Femur (tissue), 1 donor: ENCODE measurements around the gene CTDSPL2.
"Not testable (repeated sequence)": the region's sequence is repeated elsewhere in the genome, so short reads cannot be mapped to it uniquely, and the experiment has no call there.

Experiments
- DNase-seq: peaks from one replicate; pipeline ENCODE4 v3.0.0-alpha.2; 2017

CTDSPL2 gene

GRCh38 chr15:44541282-44541958 lies 114.0 kb downstream of the CTDSPL2 start:
- DNase-seq: no peak

DNA sequence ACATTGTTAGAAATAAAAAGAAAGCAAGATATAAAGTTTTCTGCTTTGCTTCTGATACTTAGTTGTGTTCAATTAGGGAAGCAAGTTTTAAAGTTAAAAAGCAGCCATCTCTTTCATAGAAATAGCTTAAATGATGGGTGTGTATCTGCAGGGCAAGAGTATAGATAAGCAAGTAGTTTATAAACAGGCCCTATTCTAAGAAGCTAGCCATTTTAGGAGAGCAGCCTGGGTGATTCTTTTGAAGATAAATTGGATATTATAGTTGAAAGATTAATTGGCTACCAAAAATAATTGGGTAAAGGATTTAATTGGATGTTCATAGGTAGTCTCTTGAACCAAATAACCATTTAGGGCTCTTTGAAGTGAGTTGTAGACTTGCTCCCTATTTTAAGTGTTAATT lies 115.2 kb downstream of the CTDSPL2 start:
- DNase-seq: no peak

GRCh38 chr15:44544745-44545144 lies 117.3 kb downstream of the CTDSPL2 start:
- DNase-seq: not testable (repeated sequence)

DNA sequence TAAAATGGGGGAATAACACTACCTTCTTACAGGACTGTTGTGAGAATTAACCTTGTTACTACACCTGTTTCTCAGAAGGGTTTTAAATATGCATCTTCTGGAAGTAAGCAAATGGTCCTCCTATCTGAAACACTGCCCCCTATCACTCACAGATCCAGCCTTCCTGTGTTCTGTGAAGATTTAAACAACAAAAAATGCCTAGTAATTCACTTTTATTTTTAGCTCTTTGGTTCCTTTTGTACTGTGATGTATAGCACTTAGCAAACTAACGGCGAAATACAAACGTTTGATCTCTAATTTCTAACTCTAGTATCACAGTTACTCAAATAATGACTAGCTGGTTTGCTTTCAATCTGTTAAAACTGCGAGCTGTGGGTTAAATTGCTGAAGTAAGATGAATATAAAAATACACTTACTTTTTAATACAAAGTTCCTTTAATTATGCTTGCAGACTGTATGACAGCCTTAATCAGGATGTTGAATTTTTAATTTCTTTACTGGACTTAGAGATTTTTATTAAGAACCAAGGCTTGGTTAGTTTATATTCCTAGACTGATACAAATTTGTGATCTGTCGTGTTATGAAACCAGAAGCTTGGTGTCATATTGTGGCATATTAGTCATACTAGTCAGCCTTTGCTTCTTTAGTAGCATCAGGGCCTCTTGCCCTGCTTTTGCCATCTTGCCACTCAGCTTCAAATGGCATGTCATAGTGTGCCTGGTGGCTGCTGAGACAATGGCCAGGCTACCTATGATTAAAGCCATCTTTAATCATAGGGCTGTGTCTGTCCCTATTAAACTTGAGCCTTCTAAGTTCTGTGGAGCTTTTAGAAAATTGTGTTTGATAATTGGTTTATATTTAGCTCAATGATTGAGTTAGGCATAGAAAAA lies 118.7 kb downstream of the CTDSPL2 start:
- no peak for DNase-seq

- DNase-seq: not testable (repeated sequence)
These were observed 121.7 kb downstream of the CTDSPL2 start for GRCh38 chr15:44549152-44549551.

DNA sequence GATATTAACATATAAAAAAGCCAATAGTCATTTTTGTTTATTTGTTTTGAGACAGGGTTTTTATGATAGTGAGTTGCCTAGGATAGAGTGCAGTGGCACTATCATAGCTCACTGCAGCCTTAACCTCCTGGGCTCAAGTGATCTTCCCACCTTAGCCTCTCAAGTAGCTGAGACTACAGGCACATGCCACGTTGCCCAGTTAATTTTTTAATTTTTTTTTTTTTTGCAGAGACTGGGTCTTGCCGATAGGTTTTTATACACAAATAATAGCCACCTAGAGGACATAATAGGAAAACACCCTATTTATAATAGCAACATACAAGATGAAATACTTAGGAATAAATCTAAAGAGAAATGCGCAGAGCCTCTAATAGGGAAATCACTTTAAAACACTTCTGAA lies 122.8 kb downstream of the CTDSPL2 start:
- DNase-seq: no peak

DNA sequence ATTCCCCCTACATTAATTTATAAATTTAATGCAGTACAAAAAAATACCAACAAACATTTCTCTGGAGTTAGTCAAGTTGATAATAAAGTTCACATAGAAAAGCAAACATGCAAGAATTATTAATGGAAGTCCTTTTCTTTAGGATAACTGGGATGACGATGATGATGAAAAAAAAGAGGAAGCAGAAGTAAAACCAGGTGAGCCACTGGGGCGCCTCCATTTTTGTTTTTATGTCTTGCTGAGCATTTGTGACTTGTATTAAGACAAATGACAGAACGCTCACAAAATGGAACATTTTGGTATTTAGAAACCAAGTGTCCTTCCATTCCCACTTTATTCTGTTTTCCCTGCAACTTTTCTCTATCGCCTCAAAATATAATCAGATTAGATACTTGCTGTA lies 123.3 kb downstream of the CTDSPL2 start:
- DNase-seq: no peak

DNA sequence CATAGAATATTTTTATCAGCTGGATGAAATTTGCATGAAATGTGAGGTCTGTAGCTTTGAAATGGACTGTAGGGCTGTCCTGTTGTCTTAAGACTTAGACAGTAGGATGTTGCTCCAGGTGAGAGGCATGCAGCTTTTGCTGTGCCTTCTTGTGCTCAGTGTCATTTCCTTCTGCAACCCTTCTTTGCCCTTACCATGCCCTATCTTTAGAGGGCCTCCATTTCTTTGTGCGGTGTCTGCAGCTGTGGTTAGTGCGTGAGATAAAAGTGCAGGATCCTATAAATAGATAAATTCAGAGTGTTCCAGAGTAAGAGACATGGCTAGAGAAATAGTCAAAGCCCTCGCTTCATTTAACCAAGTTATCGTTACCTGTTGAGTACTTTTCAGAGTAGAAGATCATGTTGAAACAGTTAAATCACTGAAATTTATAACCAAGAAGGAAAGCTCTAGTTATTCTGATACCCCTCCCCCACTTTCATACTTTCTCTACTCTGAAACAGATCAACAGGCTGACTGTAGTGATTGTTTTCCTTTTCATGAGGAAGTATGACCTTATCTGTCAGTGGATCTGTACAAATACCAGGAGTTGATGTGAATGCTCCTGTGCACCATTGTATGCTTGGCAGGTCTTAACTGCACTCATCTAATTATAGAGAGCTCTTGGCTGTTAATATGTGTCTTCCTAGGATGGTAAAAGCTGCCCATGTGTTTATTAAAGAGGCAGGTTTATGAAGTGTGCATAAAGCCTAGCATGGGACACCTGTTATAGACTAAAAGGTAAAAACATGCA lies 127.7 kb downstream of the CTDSPL2 start:
- DNase-seq: no peak

DNA sequence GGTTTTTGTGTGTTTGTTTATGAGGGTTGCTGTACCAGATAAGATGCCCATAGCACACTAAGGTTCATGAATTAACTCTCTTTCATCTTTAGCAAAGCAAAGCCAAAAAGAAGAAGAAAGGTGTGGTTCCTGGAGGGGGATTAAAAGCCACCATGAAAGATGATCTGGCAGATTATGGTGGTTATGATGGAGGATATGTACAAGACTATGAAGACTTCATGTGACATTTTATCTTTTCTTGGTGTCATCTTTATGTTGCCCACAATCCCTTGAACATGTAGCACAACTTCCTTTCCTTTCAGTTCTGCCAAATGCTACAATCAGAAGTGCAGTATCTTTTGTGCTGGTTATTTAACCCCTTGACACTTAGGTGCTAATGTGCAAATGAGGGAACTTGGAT lies 133.5 kb downstream of the CTDSPL2 start:
- not testable (repeated sequence) for DNase-seq

GRCh38 chr15:44565387-44566154 lies 138.1 kb downstream of the CTDSPL2 start:
- no peak for DNase-seq

GRCh38 chr15:44566155-44566540 lies 138.7 kb downstream of the CTDSPL2 start:
- no peak for DNase-seq

DNA sequence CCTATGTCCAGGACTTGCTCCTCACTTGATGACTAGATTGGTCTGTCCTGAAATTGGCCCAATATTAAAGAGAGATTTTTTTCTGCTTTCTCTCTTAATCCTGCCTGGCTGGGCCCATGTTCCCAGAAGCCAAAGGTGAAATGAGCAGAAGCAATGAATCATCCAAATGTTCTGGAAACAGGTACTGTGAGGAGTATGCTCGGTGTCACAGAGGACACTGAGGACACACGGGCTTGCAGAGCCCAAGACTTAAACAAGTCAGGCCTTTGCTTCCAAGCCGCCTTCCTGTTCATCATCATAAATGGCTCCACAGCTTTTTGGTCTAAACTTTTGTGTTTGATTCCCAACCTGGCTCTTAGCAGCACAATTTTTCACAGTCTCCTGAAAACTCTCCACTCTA lies 140.9 kb downstream of the CTDSPL2 start:
- no peak for DNase-seq

- DNase-seq: no peak
These were observed 141.9 kb downstream of the CTDSPL2 start for GRCh38 chr15:44569316-44569715.

DNA sequence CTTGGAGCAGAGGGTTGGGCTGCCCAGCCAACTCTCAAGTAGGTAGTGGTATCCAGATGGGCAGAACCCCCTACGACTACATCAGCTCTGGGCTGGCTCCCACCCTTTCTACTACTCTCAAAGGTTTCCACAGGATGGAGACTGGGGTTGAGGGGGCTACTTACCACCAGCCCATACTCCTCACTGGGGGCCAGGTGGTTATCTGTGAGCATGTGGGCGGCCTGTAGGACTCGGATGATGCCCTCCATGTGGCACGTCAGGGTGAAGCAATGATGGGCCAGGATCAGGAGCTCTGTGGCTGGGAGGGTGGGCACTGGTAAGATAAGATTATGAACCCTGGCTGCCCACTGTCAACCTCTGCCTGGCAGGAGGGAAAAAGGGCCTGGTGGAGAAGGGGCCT lies 142.9 kb downstream of the CTDSPL2 start:
- no peak for DNase-seq

GRCh38 chr15:44573386-44573785 lies 146.0 kb downstream of the CTDSPL2 start:
- DNase-seq: no peak

DNA sequence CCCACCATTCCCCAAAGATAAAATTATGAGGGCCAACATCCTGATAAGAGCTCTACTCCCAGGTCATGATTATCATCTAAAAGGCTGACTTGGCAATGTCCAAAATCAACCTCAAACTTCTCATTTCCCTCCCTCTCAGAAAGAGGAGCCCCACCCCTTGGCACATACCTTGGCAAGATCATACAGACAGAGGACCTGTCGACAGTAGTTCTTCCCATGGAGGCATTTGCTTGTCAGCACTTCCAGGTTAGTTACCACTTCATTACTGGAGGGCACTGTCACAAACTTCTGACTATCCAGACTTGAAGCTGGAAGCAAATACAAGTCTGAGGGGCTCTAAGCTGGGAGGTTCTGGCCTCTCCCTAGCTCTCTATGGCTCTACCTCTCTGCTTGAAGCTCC lies 147.3 kb downstream of the CTDSPL2 start:
- no peak for DNase-seq
